Peyer's patch (tissue), 4 donors: ENCODE data around the gene CBARP. TPM values are rescaled to one million over a fixed set of nuclear protein-coding genes. Genes with fewer than 3 reads are reported as not detected.
"Not testable (repeated sequence)": the region's sequence is repeated elsewhere in the genome, so short reads cannot be mapped to it uniquely, and the experiment has no call there.

Source experiments
- DNase-seq, 3 donors: peaks; one replicate each; pipeline ENCODE4 v3.0.0-alpha.2; 2017 to 2019
- H3K27ac ChIP-seq, 4 donors: fragments of 200-600 bp; sonication (generic); one replicate each; pipeline ENCODE4 v1.5.1; 2016 to 2019
- H3K27me3 ChIP-seq, 2 donors: fragments of 200-600 bp; sonication (generic); one replicate each; pipeline ENCODE4 v1.5.1; 2019
- H3K36me3 ChIP-seq, 3 donors: fragments of 200-600 bp; sonication (generic); one replicate each; pipeline ENCODE4 v1.5.1; 2016 to 2019
- H3K4me1 ChIP-seq, 4 donors: fragments of 200-600 bp; sonication (generic); one replicate each; pipeline ENCODE4 v1.5.1; 2016 to 2019
- H3K4me3 ChIP-seq, 4 donors: fragments of 200-600 bp; sonication (generic); 1 replicate in 3 of 4; 2 replicates in 1 of 4; pipeline ENCODE4 v1.5.1; 2016 to 2019; ENCODE audit warnings: mild to moderate bottlenecking in 1 of 4
- H3K9me3 ChIP-seq, 4 donors: fragments of 200-600 bp; sonication (generic); one replicate each; pipeline ENCODE4 v1.5.1; 2016 to 2019; ENCODE audit warnings: mild to moderate bottlenecking in 1 of 4
- CTCF ChIP-seq, 6 experiments: fragments of 450-650 bp in 4 of 6; fragments of 200-600 bp in 2 of 6; sonication (generic) in 1 of 6; IDR thresholded peaks; one replicate each; pipeline ENCODE4 v1.5.1; 2017 to 2019; ENCODE audit warnings: antibody characterized with exemption in 6 of 6, mild to moderate bottlenecking in 3 of 6, moderate library complexity in 1 of 6
- POLR2A ChIP-seq, 2 donors: fragments of 450-650 bp; IDR thresholded peaks; one replicate each; pipeline ENCODE4 v1.5.1; 2017; ENCODE audit warnings: antibody characterized with exemption in 2 of 2, mild to moderate bottlenecking in 2 of 2, moderate library complexity in 2 of 2
- total RNA-seq, 4 donors: library from RNA; depleted of rRNA; stranded (reverse); fragments of >200 nt; gene quantifications; one replicate each; pipeline ENCODE4 v1.1.0, GENCODE V29; 2016

CBARP gene
- total RNA-seq, 4 donors from 2014 or later, result 1.9 TPM; not detected in 3

- TF ChIP-seq CTCF (IDR thresholded peaks at IDR 0.05) (no peak), POLR2A (IDR thresholded peaks at IDR 0.05) (no peak)
- Histone ChIP-seq H3K27me3 (no peaks in the 10 kb centered on the region), H3K27ac (no peak overlapping the region), H3K36me3 (peaks cover 0 to 10% (median 0%) of the 10 kb centered on the region in 3 donors), H3K4me3 (no peak overlapping the region), H3K9me3 (no peaks in the 10 kb centered on the region), H3K4me1 (peaks cover 0 to 88% (median 27%) of the 10 kb centered on the region in 4 donors)
- DNase-seq, result no peak
Observed at GRCh38 chr19:1211494-1212234, 26.1 kb downstream of the CBARP start.

GRCh38 chr19:1210227-1210538 lies 27.6 kb downstream of the CBARP start:
- H3K36me3 ChIP-seq, result peaks cover 0 to 10% (median 0%) of the 10 kb centered on the region in 3 donors
- no peak overlapping the region for H3K4me3 ChIP-seq
- H3K9me3 ChIP-seq, result no peaks in the 10 kb centered on the region
- H3K27me3 ChIP-seq, result no peaks in the 10 kb centered on the region
- DNase-seq, result no peak
- H3K4me1 ChIP-seq, result peaks cover 0 to 78% (median 29%) of the 10 kb centered on the region in 4 donors
- TF ChIP-seq CTCF (IDR thresholded peaks at IDR 0.05) (no peak), POLR2A (IDR thresholded peaks at IDR 0.05) (no peak)
- peak overlapping the region in 1 of 4 donors; percentile 93 for H3K27ac ChIP-seq

GRCh38 chr19:1208830-1209229 lies 29.0 kb downstream of the CBARP start:
- peak overlapping the region in 2 of 4 donors; percentile 16 to 37 for H3K4me3 ChIP-seq
- peak overlapping the region in 3 of 4 donors; percentile 84 to 93 (median 90) for H3K27ac ChIP-seq
- TF ChIP-seq POLR2A (IDR thresholded peaks at IDR 0.05), result peak; percentile 67 to 77
- not testable (repeated sequence) for H3K9me3 ChIP-seq, H3K36me3 ChIP-seq, H3K27me3 ChIP-seq
- peaks cover 0 to 76% (median 31%) of the 10 kb centered on the region in 4 donors for H3K4me1 ChIP-seq
- peak in 2 of 3 donors; percentile 87 to 92 for DNase-seq

GRCh38 chr19:1206864-1207450 lies 30.8 kb downstream of the CBARP start:
- TF ChIP-seq POLR2A (IDR thresholded peaks at IDR 0.05), result no peak
- H3K27ac ChIP-seq, result peak overlapping the region; percentile 84 to 90 (median 85)

GRCh38 chr19:1206150-1206863 lies 31.5 kb downstream of the CBARP start:
- peak in 1 of 3 donors; percentile 60 for DNase-seq
- peaks cover 0 to 4% (median 0%) of the 10 kb centered on the region in 3 donors for H3K36me3 ChIP-seq
- H3K9me3 ChIP-seq, result no peaks in the 10 kb centered on the region
- peaks cover 0 to 65% (median 31%) of the 10 kb centered on the region in 4 donors for H3K4me1 ChIP-seq
- H3K27ac ChIP-seq, result peak overlapping the region; percentile 84 to 90 (median 85)
- TF ChIP-seq POLR2A (IDR thresholded peaks at IDR 0.05) (no peak), CTCF (IDR thresholded peaks at IDR 0.05) (no peak)
- H3K4me3 ChIP-seq, result peak overlapping the region; percentile 54 to 88 (median 74)
- no peaks in the 10 kb centered on the region for H3K27me3 ChIP-seq

More at GRCh38 chr19:1206864-1207450, 30.8 kb downstream of the CBARP start:
- Histone ChIP-seq H3K4me3 (peak overlapping the region; percentile 54 to 88 (median 74)), H3K27me3 (no peaks in the 10 kb centered on the region), H3K9me3 (no peaks in the 10 kb centered on the region), H3K36me3 (peaks cover 0 to 10% (median 0%) of the 10 kb centered on the region in 3 donors), H3K4me1 (peaks cover 0 to 71% (median 31%) of the 10 kb centered on the region in 4 donors)
- DNase-seq, result peak; percentile 26 to 73 (median 72)

GRCh38 chr19:1205114-1206099 lies 32.4 kb downstream of the CBARP start, which contains the start of gene STK11:
TSS of gene STK11 (plus strand) at chr19:1205778. CDS start at chr19:1206914, 1,136 bp downstream.
- peak within 1 kb of the TSS; percentile 84 to 90 (median 85) for H3K27ac ChIP-seq
- DNase-seq, result peak; percentile 97 to 100 (median 99)
- TF ChIP-seq POLR2A (IDR thresholded peaks at IDR 0.05) (peak; percentile 67 to 82), CTCF (IDR thresholded peaks at IDR 0.05) (no peak)
- peaks cover 0 to 3% (median 0%) of the 10 kb centered on the region in 3 donors for H3K36me3 ChIP-seq
- H3K9me3 ChIP-seq, result no peaks in the 10 kb centered on the region
- peak within 1 kb of the TSS; percentile 54 to 88 (median 74) for H3K4me3 ChIP-seq
- peaks cover 0 to 56% (median 31%) of the 10 kb centered on the region in 4 donors for H3K4me1 ChIP-seq
- no peaks in the 10 kb centered on the region for H3K27me3 ChIP-seq

GRCh38 chr19:1200614-1201013 lies 37.2 kb downstream of the CBARP start:
- peaks cover 0 to 20% (median 10%) of the 10 kb centered on the region in 4 donors for H3K4me1 ChIP-seq
- not testable (repeated sequence) for H3K4me3 ChIP-seq, H3K9me3 ChIP-seq, H3K27ac ChIP-seq, H3K36me3 ChIP-seq, H3K27me3 ChIP-seq, DNase-seq
